Measurements from ENCODE around the gene CDIPT.
"Not testable (repeated sequence)": the region's sequence is repeated elsewhere in the genome, so short reads cannot be mapped to it uniquely, and the experiment has no call there.

DNA sequence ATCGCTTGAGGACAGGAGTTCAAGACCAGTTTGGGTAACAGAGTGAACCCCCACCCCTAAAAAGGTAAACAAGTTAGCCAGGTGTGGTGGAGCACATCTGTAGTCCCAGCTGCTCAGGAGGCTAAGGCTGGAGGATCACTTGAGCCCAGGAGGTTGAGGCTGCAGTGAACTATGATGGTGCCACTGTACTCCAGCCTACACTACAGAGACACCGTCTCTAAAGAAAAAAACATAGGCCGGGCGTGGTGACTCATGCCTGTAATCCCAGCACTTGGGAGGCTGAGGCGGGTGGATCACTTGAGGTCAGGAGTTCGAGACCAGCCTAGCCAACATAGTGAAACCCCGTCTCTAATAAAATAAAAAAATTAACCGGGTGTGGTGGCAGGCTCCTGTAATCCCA is 6.0 kb upstream of the CDIPT start:
- TF ChIP-seq, protein P1, sequence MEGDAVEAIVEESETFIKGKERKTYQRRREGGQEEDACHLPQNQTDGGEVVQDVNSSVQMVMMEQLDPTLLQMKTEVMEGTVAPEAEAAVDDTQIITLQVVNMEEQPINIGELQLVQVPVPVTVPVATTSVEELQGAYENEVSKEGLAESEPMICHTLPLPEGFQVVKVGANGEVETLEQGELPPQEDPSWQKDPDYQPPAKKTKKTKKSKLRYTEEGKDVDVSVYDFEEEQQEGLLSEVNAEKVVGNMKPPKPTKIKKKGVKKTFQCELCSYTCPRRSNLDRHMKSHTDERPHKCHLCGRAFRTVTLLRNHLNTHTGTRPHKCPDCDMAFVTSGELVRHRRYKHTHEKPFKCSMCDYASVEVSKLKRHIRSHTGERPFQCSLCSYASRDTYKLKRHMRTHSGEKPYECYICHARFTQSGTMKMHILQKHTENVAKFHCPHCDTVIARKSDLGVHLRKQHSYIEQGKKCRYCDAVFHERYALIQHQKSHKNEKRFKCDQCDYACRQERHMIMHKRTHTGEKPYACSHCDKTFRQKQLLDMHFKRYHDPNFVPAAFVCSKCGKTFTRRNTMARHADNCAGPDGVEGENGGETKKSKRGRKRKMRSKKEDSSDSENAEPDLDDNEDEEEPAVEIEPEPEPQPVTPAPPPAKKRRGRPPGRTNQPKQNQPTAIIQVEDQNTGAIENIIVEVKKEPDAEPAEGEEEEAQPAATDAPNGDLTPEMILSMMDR (IDR thresholded peaks at IDR 0.05; ENCODE audit: low read depth, low read length), result not testable (repeated sequence)
- TF ChIP-seq EZH2phosphoT487 (IDR thresholded peaks at IDR 0.05; ENCODE audit: low read depth), result not testable (repeated sequence)
